Mononuclear cell (primary cell): ENCODE data around the gene DHRS3. TPM values are rescaled to one million over a fixed set of nuclear protein-coding genes. Genes with fewer than 3 reads are reported as not detected.
"Not testable (repeated sequence)": the region's sequence is repeated elsewhere in the genome, so short reads cannot be mapped to it uniquely, and the experiment has no call there.

ENCODE experiments used
- H3K27me3 ChIP-seq: 2 replicates; pipeline ENCODE4 v1.6.0; 2011; ENCODE audit warnings: low read length, control low read depth; ENCODE audit not compliant: insufficient read depth
- H3K4me1 ChIP-seq: 2 replicates; pipeline ENCODE4 v1.5.1; 2011; ENCODE audit warnings: mild to moderate bottlenecking, low read length, control low read depth; ENCODE audit not compliant: insufficient read depth
- H3K4me3 ChIP-seq: 2 replicates; pipeline ENCODE4 v1.5.1; 2011; ENCODE audit warnings: mild to moderate bottlenecking, low read length, moderate library complexity
- H3K9me3 ChIP-seq: 2 replicates; pipeline ENCODE4 v1.5.1; 2011; ENCODE audit warnings: low read depth, mild to moderate bottlenecking, control low read depth, low read length
- total RNA-seq: library from RNA; depleted of rRNA; stranded (reverse); fragments of >200 nt; gene quantifications from one replicate; pipeline ENCODE4 v1.2.3, GENCODE V29; 2012

The DHRS3 gene
- total RNA-seq, 1 donor = 80.4 TPM

DNA sequence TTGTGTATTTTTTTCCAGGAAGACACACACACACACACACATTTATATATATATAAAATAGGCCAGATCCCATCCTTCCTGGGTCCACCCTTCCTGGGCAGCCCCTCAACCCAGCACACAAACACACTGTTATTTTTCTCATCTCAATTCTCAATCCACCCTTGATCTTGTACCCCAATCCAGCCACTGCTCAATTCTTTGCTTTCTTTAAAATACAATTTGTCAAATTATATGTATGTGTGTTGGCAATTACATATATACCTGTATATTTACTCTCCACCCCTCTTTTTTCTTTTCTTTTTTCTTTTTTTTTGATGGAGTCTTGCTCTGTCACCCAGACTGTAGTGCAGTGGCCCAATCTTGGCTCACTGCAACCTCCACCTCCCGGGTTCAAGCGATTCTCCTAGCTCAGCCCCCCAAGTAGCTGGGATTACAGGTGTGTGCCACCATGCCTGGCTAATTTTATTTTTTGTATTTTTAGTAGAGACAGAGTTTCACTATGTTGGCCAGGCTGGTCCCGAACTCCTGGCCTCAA lies 88.3 kb downstream of the DHRS3 start:
- no peaks in the 10 kb centered on the region for H3K9me3 ChIP-seq
- H3K4me3 ChIP-seq = no peak overlapping the region
- no peaks in the 10 kb centered on the region for H3K27me3 ChIP-seq
- H3K4me1 ChIP-seq = no peaks in the 10 kb centered on the region

DNA sequence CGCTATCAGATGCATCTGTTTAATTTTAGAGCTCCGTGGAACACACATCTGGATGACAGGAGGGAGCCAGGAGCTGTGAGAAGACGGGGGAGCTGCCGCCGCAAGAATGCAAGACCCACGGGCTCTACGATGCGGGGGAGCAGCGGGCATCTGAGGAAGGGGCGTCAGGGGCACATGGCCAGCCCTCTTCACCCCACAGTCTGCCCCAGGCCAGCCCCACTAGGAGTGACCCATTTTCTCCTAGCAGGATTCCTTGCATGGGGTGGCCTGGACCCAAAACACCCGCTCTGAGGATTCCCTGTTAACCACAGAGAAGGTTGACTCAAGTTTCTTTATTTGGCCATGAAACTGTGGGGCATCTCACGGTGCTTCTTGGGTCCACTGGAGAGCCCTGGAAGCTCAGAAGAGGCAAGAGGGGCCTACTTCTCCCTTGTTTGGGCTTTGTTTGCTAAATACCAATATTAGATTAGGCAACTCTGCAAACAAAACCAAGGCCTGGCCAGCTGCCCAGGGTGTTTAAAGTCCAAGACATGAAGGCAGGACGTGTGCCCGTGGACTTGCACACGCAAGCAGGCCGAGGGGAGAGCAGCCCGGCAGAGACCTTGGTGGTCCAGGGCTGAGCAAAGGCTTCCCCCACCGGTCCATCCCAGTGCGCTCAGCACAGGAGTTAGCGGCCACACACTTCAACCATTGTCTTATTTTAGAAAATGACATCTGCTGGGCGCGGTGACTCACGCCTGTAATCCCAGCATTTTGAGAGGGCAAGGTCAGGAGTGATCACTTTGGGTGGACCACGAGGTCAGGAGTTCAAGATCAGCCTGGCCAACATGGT lies 89.8 kb downstream of the DHRS3 start:
- Histone ChIP-seq H3K27me3 (no peaks in the 10 kb centered on the region), H3K4me3 (no peak overlapping the region), H3K4me1 (no peaks in the 10 kb centered on the region), H3K9me3 (no peaks in the 10 kb centered on the region)

DNA sequence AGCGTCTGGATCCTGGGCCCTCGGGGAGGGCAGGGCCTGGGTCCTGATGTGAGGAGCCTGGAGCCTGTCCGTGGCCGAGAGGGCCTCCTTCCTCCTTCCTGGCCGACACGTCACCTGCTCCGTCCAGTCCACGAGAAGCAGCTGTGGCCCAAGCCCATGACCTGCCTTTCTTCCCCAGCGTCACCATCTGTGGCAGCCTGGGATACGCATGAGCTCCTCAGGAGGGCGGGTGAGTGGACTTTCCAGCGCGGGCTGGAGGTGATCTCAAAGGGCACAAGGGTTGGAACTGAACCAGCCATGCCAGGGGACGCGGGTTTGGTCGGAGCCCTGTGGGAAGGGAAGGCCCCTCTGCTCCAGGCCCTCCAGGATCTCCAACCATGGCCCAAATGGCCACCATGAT lies 90.4 kb downstream of the DHRS3 start:
- Histone ChIP-seq H3K4me1 (no peaks in the 10 kb centered on the region), H3K4me3 (no peak overlapping the region), H3K9me3 (no peaks in the 10 kb centered on the region), H3K27me3 (no peaks in the 10 kb centered on the region)

DNA sequence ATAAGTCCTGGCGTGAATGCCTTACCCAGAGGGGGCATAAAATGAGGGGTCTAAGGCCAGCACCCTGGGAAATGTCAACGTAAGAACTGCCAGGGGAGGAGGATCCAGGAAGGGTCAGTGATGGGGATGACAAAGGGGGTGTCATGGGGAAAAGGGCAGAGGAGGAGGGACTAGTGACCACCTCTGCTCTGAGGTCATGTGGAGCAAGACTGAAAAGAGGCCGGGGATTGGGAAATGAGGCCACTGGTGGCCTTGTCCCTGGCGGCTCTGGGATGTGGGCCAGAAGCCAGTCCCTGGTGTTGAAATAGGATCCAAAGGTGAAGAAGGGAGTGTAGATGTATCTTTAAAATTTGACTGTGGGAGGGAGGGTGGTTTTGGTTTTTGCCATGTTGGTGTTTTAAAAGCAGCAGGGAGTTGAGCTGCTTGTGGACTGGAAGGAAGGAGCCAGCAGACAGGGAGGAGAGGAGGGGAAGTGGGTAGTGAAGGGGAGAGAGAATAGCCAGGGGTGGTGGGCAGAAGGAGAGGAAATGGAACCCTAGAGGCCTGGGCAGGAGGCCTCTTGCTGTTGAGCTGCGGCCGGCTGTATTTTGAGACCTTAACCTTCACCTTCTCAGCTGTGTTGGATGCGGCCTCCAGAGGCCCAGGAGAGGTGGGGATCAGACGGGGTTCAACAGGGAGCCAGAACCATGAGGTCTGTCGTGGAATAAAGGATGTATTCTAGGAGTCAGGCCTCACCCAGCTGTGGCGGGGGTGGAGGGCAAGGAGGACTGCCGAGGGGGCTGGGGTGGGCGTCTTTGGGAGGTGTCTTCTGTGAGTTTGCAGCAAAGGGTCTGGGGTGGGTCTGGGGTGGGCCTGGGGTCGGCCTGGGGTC lies 92.5 kb downstream of the DHRS3 start:
- H3K4me3 ChIP-seq = no peak overlapping the region
- H3K9me3 ChIP-seq = no peaks in the 10 kb centered on the region
- H3K27me3 ChIP-seq = no peaks in the 10 kb centered on the region
- H3K4me1 ChIP-seq = no peaks in the 10 kb centered on the region

DNA sequence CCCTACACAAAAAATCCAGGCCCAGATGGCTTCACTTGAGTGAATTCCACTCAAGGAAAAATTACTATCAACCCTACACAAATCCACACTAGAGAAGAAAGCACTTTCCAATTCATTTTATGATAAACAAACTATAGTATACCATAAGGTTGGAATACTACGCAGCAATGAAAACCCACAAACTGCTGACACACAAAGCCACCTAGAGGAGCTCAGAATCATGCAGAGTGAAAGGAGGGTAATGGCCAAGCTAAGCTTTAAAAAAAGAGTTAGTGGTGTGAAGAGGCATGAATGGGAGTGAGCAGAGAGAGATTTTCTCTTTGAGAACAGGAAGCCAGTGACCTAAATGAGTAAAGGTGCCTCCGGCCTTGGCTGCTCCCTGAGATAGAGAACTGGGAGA lies 93.7 kb downstream of the DHRS3 start:
- H3K27me3 ChIP-seq = no peaks in the 10 kb centered on the region
- no peaks in the 10 kb centered on the region for H3K9me3 ChIP-seq
- no peaks in the 10 kb centered on the region for H3K4me1 ChIP-seq
- H3K4me3 ChIP-seq = no peak overlapping the region

DNA sequence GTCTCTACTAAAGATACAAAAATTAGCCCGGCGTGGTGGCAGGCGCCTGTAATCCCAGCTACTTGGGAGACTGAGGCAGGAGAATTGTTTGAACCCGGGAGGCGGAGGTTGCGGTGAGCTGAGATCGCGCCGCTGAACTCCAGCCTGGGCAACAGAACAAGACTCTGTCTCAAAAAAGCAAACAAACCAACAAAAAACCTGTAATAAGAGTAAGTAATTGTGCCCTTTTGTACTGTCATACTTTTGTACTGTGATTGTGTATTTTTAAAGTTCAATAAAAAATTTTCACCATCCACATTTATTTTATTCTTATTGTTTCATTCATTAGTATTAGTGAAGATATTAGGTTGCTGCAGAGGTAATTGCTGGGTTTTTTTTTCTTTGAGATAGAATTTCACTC lies 95.2 kb downstream of the DHRS3 start:
- H3K9me3 ChIP-seq, H3K27me3 ChIP-seq, H3K4me1 ChIP-seq, H3K4me3 ChIP-seq: not testable (repeated sequence)

DNA sequence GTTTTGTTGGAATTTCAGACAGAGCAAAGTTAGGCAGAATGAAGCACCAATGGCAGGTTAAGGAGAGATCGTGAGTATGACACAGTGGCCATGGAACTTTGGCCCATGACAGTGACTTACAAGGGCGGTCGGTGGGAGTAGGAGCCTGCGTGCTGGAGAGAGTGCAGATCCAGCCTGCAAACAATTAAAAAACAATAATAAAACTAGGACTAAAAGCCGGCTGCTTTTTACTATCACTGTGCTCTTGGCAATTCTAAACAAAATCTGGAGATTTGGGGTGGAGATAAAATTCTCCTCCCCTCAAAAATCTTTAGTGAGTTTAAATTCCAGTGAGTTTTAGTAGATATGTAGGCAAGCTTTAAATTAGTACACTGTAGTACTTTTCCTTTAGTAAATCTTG lies 96.9 kb downstream of the DHRS3 start:
- Histone ChIP-seq H3K27me3 (no peaks in the 10 kb centered on the region), H3K4me3 (no peak overlapping the region), H3K4me1 (no peaks in the 10 kb centered on the region), H3K9me3 (no peaks in the 10 kb centered on the region)

DNA sequence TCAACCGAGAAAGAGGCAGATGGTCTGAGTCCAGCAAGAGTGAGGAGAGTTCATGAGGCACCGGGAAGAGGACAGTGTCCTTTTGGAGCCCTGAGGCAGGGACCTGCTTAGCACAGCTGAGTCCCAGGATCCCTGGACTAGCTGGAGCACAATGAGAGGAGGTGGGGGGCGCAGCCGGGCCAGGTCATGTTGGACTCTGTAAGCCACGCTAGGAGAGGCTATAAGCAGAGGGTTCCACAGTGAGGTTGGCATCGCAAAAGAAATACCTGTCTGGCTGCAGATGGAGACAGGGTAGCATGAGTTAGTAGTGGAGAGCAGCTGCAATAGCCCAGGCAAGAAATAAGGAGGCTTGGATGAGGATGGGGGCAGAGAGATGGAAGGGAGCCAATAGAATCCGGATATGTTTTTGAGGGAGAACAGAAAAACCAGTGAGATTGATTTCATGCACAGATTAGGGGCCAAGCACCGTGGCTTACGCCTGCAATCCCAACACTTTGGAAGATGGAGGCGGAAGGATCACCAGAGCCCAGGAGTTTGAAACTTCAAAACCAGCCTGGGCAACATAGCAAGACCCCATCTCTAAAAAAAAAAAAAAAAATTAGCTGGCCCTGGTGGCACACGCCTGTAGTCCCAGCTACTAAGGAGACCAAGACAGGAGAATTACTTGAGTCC lies 98.2 kb downstream of the DHRS3 start:
- Histone ChIP-seq H3K9me3 (no peaks in the 10 kb centered on the region), H3K4me3 (no peak overlapping the region), H3K27me3 (no peaks in the 10 kb centered on the region), H3K4me1 (no peaks in the 10 kb centered on the region)

DNA sequence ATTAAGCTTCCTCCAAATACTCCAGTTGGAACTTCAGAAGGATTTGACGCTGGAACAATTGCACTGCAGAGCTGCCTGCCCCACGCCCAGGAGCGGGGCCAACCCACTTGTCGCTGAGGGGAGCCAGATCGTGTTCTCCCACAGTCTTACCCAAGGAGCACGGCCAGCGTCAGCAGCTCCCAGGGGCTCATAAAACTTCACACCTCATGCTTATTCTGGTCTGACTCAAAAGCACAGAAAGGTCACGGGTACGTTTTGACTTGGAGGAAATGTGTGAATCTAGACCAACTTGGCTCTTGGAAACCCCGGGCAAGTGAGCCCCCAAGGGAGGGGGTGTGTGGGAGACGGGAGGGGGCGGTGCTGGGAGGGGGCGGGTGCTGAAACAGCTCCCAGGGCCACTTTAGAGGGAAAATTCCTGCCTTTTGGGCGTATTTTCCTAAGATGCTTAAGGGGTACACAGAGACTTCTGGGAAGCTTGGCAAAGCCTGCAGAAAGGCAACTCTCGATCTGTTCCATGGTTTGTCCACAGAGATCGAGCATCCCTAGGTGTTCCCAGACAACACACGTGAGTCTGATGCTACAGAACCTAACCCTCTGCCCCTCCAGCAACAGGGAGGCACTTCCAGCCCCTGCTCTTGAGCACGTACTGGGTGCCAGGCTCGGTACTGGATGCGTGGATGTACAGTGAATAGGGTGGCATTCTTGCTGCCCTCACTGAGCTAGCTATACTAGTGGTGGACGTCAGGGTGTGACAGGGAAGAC lies 98.9 kb downstream of the DHRS3 start:
- Histone ChIP-seq H3K27me3 (no peaks in the 10 kb centered on the region), H3K4me3 (no peak overlapping the region), H3K4me1 (no peaks in the 10 kb centered on the region), H3K9me3 (no peaks in the 10 kb centered on the region)

Other genes starting within 250 kb of the DHRS3 start
- not detected for gene AADACL4, start 25.9 kb upstream of the DHRS3 start, total RNA-seq
- gene AADACL3, start 97.9 kb upstream of the DHRS3 start, total RNA-seq = not detected
- not detected for gene CFAP107, start 128.0 kb upstream of the DHRS3 start, total RNA-seq
- not detected for gene PRAMEF12, start 155.5 kb upstream of the DHRS3 start, total RNA-seq
- not detected for gene PRAMEF1, start 173.2 kb upstream of the DHRS3 start, total RNA-seq
- gene PRAMEF11, start 213.2 kb upstream of the DHRS3 start, total RNA-seq = not detected
- not detected for gene HNRNPCL1, start 230.5 kb upstream of the DHRS3 start, total RNA-seq
- gene PRAMEF2, start 238.9 kb upstream of the DHRS3 start, total RNA-seq = 0.10 TPM